Endometrial microvascular endothelial cells (primary cell): ENCODE results near the gene CEP112. TPM values are rescaled to one million over a fixed set of nuclear protein-coding genes. Genes with fewer than 3 reads are reported as not detected.

Experiments
- in situ Hi-C: cut with HindIII; loops from 2 replicates; pipeline ENCODE4 v1.10.0; 2017; ENCODE audit warnings: low sequenced_read_pairs, low pct_unique_long_range_greater_than_20kb; ENCODE audit errors: inconsistent ontology term
- total RNA-seq: library from RNA; depleted of rRNA; stranded (reverse); fragments of >200 nt; gene quantifications from one replicate; pipeline ENCODE4 v1.2.3, GENCODE V29; 2015; ENCODE audit errors: inconsistent ontology term

Gene CEP112
- total RNA-seq, 1 donor from 2014 or later = 3.0 TPM

GRCh38 chr17:66021757-66022156 lies 170.2 kb downstream of the CEP112 start:
- in situ Hi-C loops = no loop called here

GRCh38 chr17:66018786-66019185 lies 173.1 kb downstream of the CEP112 start:
- in situ Hi-C loops = no loop called here

- in situ Hi-C loops = no loop called here
These were observed 175.7 kb downstream of the CEP112 start for GRCh38 chr17:66016231-66016630.

DNA sequence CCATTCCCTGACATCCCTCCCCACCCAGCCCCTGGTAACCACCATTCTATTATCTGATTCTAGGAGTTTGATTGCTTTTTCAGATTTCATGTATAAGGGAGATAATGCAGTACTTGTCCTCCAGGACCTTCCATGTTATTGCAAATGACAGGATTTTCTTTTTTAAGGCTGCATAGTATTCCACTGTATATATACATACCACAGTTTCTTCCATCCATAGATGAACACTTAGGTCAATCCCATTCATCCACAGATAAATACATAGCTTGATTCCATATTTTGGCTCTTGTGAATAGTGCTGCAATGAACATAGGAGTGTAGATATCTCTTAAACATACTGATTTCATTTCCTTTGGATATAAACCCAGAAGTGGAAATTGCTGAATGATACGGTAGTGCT lies 183.3 kb downstream of the CEP112 start:
- in situ Hi-C loops = no loop called here

GRCh38 chr17:66006654-66007053 lies 185.3 kb downstream of the CEP112 start:
- in situ Hi-C loops = no loop called here

DNA sequence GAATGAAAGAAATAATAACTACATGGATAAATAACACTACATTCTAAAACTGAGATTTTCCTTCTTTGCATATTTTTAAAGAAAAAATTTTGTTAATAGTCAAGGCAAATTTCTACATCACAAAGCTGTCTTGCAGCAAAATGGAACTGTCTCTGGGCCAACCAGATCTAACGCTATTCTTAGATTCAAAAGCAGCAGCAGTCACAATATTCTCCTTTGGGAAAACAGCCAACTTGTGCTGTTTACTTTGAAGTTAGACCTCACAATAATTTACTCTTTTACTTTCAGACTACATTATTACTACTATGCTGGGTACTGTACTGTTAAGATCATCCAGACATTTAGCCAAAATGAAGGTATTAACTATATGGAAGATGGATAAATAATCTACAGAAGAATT lies 189.1 kb downstream of the CEP112 start:
- in situ Hi-C loops = no loop called here

GRCh38 chr17:66002063-66002585 lies 189.8 kb downstream of the CEP112 start:
- in situ Hi-C loops = no loop called here

DNA sequence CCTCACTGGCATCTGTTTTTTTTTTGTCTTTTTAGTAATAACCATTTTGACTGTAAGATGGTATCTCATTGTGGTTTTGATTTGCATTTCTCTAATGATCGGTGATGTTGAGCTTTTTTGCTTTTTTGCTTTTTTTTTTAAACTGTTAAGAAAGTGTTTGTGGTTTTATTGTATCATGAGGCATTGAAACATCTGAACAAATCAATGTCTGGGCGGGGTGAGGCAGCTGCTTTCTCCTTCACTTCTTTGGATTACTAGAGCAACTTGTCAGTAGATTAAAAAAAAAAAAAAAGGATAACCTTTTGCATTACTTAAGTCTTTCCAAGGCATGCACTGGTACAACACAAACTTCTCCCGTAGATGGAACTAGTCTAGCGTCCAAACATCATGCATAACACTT lies 191.7 kb downstream of the CEP112 start:
- in situ Hi-C loops = no loop called here

DNA sequence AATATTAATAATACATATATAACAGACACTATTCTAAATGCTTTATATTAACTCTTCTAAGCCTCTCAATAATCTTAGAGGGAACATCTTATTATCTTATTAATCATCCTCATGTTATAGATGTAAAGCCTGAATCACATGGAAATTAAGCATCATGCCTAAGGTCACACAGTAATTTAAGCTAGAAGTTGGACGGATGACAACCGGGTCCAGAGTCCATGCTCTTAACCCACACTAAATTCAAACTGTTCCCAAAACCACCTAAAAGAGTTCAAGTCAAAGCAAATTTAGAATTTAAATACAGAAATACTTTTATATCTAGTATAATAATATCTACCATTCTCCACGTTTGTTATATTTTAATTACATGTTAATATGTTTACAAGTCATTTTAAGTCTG lies 193.3 kb downstream of the CEP112 start:
- in situ Hi-C loops = no loop called here

GRCh38 chr17:65994679-65995078 lies 197.3 kb downstream of the CEP112 start:
- in situ Hi-C loops = no loop called here

DNA sequence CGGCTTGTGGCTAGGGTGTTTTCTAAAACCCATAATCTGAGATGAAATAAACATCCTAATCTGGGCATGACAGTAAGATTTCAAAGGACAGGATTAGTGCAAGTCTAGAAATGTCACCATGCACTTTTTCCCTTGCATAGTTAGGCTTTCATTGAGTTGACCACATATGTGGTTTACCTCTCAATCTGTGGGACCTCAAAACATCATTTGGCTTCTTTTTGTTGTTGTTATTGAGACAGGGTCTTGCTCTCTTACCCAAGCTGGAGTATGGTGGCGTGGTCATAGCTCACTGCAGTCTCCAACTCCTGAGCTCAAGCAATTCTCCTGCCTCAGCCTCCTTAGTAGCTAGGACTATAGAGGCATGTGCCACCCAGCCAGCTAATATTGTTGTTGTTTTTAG lies 197.8 kb downstream of the CEP112 start:
- in situ Hi-C loops = no loop called here

GRCh38 chr17:65990593-65990992 lies 201.3 kb downstream of the CEP112 start:
- in situ Hi-C loops = no loop called here

- in situ Hi-C loops = no loop called here
These were observed 203.5 kb downstream of the CEP112 start for GRCh38 chr17:65988451-65988850.

- in situ Hi-C loops = no loop called here
These were observed 203.9 kb downstream of the CEP112 start for GRCh38 chr17:65987988-65988387.

DNA sequence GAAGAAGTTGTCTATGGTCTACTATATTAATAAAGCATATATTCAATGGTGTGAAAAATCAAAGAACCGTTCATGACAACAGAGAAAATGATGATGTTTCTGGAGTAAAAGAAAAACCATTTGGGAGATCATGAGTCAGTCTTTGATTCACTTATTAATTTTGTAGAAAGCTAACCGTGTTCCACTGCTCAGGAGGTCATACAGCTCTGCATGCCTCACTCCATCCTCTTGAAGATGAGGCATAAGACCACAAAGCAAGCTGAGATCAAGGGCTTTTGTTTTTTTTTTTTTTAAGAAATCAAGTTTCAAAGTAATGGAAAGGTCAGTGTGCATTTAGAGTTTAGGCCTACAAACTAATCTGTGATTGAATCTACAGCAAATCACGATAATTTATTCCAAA lies 206.4 kb downstream of the CEP112 start:
- in situ Hi-C loops = no loop called here

DNA sequence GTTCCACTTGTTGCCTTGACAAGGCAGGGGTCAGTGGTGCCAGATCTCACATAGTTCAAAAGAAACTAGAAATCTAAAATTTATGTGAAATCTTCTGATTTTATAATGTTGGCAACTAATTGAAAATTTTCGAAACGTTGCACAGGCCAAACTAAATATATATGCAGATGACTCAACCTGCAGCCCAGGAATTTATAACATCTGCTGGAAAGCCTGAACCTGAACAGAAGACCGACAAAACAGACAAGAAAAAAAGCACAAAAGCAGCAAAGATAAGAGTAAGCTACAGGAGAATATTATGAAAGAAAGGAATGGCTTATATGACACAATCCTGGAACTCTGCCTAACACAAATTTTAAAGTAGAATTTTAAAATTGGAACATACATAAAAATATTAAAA lies 207.6 kb downstream of the CEP112 start:
- in situ Hi-C loops = no loop called here

- in situ Hi-C loops = no loop called here
These were observed 213.1 kb downstream of the CEP112 start for GRCh38 chr17:65978871-65979270.

- in situ Hi-C loops = no loop called here
These were observed 214.9 kb downstream of the CEP112 start for GRCh38 chr17:65977041-65977440.

DNA sequence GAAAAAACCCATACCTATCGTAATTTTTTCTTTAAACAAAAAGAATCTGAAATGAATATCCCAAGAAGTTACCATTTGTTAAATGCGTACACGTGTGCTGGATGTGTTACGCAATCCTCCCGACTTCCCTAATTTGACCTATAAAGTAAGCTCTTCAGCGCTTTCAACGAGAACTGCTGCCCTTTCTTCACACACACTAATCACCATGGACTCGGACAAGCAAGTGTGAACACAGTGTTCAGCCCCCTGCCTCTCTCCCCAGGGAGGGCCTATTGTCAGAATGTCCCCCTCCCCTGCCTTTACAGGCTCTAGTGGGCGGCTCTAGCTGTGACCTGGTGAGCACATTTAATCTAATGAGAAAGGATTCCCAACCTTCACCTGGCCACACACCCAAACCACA lies 216.1 kb downstream of the CEP112 start:
- in situ Hi-C loops = no loop called here

DNA sequence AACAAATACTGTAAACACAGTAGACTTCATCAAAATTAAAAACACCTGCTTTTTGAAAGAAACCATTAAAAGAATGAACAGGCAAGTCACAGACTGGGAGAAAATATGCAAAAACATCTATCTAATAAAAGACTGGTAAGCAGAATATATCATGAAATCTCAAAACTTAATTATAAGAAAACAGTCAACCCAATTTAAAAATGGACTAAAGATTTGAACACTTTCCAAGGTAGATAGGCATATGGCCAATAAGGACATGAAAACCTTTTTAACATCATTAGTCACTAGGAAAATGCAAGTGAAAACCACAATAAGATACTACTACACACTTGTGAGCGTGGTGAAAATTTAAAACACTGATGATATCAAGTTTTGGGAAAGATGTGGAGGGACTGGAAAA lies 218.7 kb downstream of the CEP112 start:
- in situ Hi-C loops = no loop called here

DNA sequence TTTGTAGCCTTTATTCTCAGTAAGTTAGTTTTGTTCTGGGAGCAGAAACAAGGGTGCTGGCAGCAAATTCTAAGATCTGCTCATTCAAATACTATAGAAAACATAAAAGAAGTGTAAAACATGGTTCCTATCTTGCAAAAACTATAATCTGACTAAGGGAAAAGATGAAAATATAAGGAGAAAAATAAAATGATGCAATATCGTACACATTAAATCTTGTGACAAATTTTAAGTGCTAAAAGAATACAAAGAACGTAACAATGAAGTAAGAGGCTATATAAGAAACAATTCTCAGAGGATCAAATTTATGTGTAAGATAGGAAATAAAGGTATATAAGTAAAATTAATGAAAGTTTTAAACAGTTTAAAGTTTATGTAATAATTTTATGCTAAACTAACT lies 224.6 kb downstream of the CEP112 start:
- in situ Hi-C loops = no loop called here
